ENCODE measurements around the gene NAA80. TPM values are rescaled to one million over a fixed set of nuclear protein-coding genes. Genes with fewer than 3 reads are reported as not detected.

Gene NAA80
- polyA plus RNA-seq, 3 donors = 2.3 to 21.3 (median 4.6) TPM

- H3K27me3 ChIP-seq (ENCODE audit: control insufficient read depth in 2 of 2, insufficient read depth in 2 of 2, low read length in 2 of 2) = peaks cover 0 to 22% of the 10 kb centered on the region in 2 donors
- no peak overlapping the region for H3K27ac Mint-ChIP-seq
- H3K4me3 Mint-ChIP-seq = peak overlapping the region in 1 of 2 donors; percentile 69
- no peak overlapping the region for H3K4me3 ChIP-seq (replicated peaks in 1 of 3; ENCODE audit: low read depth in 2 of 3, low read length in 3 of 3)
- H3K27me3 Mint-ChIP-seq (ENCODE audit: low read depth in 3 of 3) = peaks cover 34 to 47% (median 45%) of the 10 kb centered on the region in 3 donors
- peaks cover 3% of the 10 kb centered on the region for H3K4me1 Mint-ChIP-seq
- intact Hi-C loops (cut with micrococcal nuclease) = no loop called here
- 20% methylated on average over 17 of the region's 22 CpGs for WGBS (ENCODE audit: insufficient coverage)
- H3K9ac ChIP-seq (ENCODE audit: insufficient read depth, low read length, poor library complexity, severe bottlenecking) = no peak overlapping the region
- no peak overlapping the region for H3K27ac ChIP-seq (ENCODE audit: low read depth in 1 of 2, low read length in 2 of 2)
- no peak for TF ChIP-seq CTCF (IDR thresholded peaks at IDR 0.05)
- H3K4me2 ChIP-seq (replicated peaks; ENCODE audit: extremely low read depth, low read length, poor library complexity, severe bottlenecking) = no peak overlapping the region
- no peak overlapping the region for H2AFZ ChIP-seq (ENCODE audit: insufficient read depth, low read depth, low read length, poor library complexity, severe bottlenecking)
- no peak for DNase-seq
- no peaks in the 10 kb centered on the region for H3K9me3 ChIP-seq (replicated peaks in 1 of 2; ENCODE audit: control insufficient read depth in 1 of 2, insufficient read depth in 1 of 2, low read length in 2 of 2)
- H3K9me3 Mint-ChIP-seq = no peaks in the 10 kb centered on the region
- peaks cover 11% of the 10 kb centered on the region for H4K20me1 ChIP-seq (ENCODE audit: insufficient read depth, low read length)
- H3K36me3 ChIP-seq (replicated peaks in 1 of 2; ENCODE audit: control insufficient read depth in 1 of 2, insufficient read depth in 2 of 2, low read length in 2 of 2) = no peaks in the 10 kb centered on the region
- H3K4me1 ChIP-seq (ENCODE audit: control insufficient read depth in 1 of 2, insufficient read depth in 2 of 2, low read length in 2 of 2) = no peaks in the 10 kb centered on the region
- H3K79me2 ChIP-seq (ENCODE audit: insufficient read depth, low read length) = no peaks in the 10 kb centered on the region
- no peaks in the 10 kb centered on the region for H3K36me3 Mint-ChIP-seq
Observed at GRCh38 chr3:50267280-50267913, 31.8 kb downstream of the NAA80 start.

- no peak for DNase-seq
- no peak overlapping the region for H3K4me3 ChIP-seq (replicated peaks in 1 of 3; ENCODE audit: low read depth in 2 of 3, low read length in 3 of 3)
- peaks cover 0 to 22% of the 10 kb centered on the region in 2 donors for H3K27me3 ChIP-seq (ENCODE audit: control insufficient read depth in 2 of 2, insufficient read depth in 2 of 2, low read length in 2 of 2)
- no peaks in the 10 kb centered on the region for H3K4me1 ChIP-seq (ENCODE audit: control insufficient read depth in 1 of 2, insufficient read depth in 2 of 2, low read length in 2 of 2)
- Mint-ChIP-seq H3K36me3 (no peaks in the 10 kb centered on the region), H3K4me1 (peaks cover 3% of the 10 kb centered on the region), H3K9me3 (no peaks in the 10 kb centered on the region), H3K4me3 (peak overlapping the region in 1 of 2 donors; percentile 59), H3K27me3 (ENCODE audit: low read depth in 3 of 3) (peaks cover 34 to 43% (median 42%) of the 10 kb centered on the region in 3 donors), H3K27ac (no peak overlapping the region)
- no peak for TF ChIP-seq CTCF (IDR thresholded peaks at IDR 0.05)
- H3K79me2 ChIP-seq (ENCODE audit: insufficient read depth, low read length) = no peaks in the 10 kb centered on the region
- WGBS (ENCODE audit: insufficient coverage) = no CpG with 5 or more reads among the region's 7 CpGs
- no peak overlapping the region for H3K9ac ChIP-seq (ENCODE audit: insufficient read depth, low read length, poor library complexity, severe bottlenecking)
- intact Hi-C loops (cut with micrococcal nuclease) = no loop called here
- no peak overlapping the region for H3K27ac ChIP-seq (ENCODE audit: low read depth in 1 of 2, low read length in 2 of 2)
- no peak overlapping the region for H3K4me2 ChIP-seq (replicated peaks; ENCODE audit: extremely low read depth, low read length, poor library complexity, severe bottlenecking)
- no peak overlapping the region for H2AFZ ChIP-seq (ENCODE audit: insufficient read depth, low read depth, low read length, poor library complexity, severe bottlenecking)
- peaks cover 14% of the 10 kb centered on the region for H4K20me1 ChIP-seq (ENCODE audit: insufficient read depth, low read length)
- no peaks in the 10 kb centered on the region for H3K9me3 ChIP-seq (replicated peaks in 1 of 2; ENCODE audit: control insufficient read depth in 1 of 2, insufficient read depth in 1 of 2, low read length in 2 of 2)
- no peaks in the 10 kb centered on the region for H3K36me3 ChIP-seq (replicated peaks in 1 of 2; ENCODE audit: control insufficient read depth in 1 of 2, insufficient read depth in 2 of 2, low read length in 2 of 2)
Observed at GRCh38 chr3:50266836-50267235, 32.4 kb downstream of the NAA80 start.
